Uterus (tissue), 4 donors: ENCODE data around the gene KCNK2. TPM values are rescaled to one million over a fixed set of nuclear protein-coding genes. Genes with fewer than 3 reads are reported as not detected.

ENCODE experiments used
- DNase-seq, 2 donors: peaks; one replicate each; pipeline ENCODE4 v3.0.0-alpha.2; 2019 to 2020
- H3K27ac ChIP-seq, 2 donors: fragments of 200-600 bp; sonication (generic); 1 replicate in 1 of 2; 2 replicates in 1 of 2; pipeline ENCODE4 v1.5.1; 2016 to 2018
- H3K27me3 ChIP-seq, 2 donors: fragments of 200-600 bp; sonication (generic); one replicate each; pipeline ENCODE4 v1.5.1; 2018 to 2019; ENCODE audit warnings: control low read depth in 1 of 2
- H3K36me3 ChIP-seq, 2 donors: fragments of 200-600 bp; sonication (generic); one replicate each; pipeline ENCODE4 v1.5.1; 2019; ENCODE audit warnings: control low read depth in 1 of 2
- H3K4me1 ChIP-seq, 2 donors: fragments of 200-600 bp; sonication (generic); one replicate each; pipeline ENCODE4 v1.5.1; 2018 to 2019; ENCODE audit warnings: control low read depth in 1 of 2
- H3K4me3 ChIP-seq, 2 donors: fragments of 200-600 bp; sonication (generic); 1 replicate in 1 of 2; 2 replicates in 1 of 2; pipeline ENCODE4 v1.5.1; 2018 to 2019; ENCODE audit warnings: mild to moderate bottlenecking in 1 of 2
- H3K9me3 ChIP-seq, 2 donors: fragments of 200-600 bp; sonication (generic); one replicate each; pipeline ENCODE4 v1.5.1; 2019; ENCODE audit warnings: control low read depth in 1 of 2
- POLR2A ChIP-seq, 2 donors: fragments of 450-650 bp; IDR thresholded peaks; one replicate each; pipeline ENCODE4 v1.6.1; 2016; ENCODE audit warnings: antibody characterized with exemption in 2 of 2, mild to moderate bottlenecking in 1 of 2, moderate library complexity in 1 of 2
- intact Hi-C: fragments of 100-400 bp; cut with DNase I; formaldehyde crosslinking; loops from one replicate; pipeline ENCODE4 v1.15.1; 2023; ENCODE audit warnings: low total_unique reads
- total RNA-seq, 4 donors: library from RNA; depleted of rRNA in 3 of 4; stranded (reverse); fragments of >200 nt in 3 of 4; gene quantifications; one replicate each; pipeline versions ENCODE4 v1.1.0 to v1.2.4, GENCODE V29; 2014 to 2023
- TF ChIP-seq, protein P1 (sequence below), 4 experiments: fragments of 200-600 bp in 2 of 4; fragments of 450-650 bp in 2 of 4; sonication (generic) in 2 of 4; IDR thresholded peaks; one replicate each; pipeline ENCODE4 v1.5.1; 2016 to 2019; ENCODE audit warnings: antibody characterized with exemption in 4 of 4, mild to moderate bottlenecking in 2 of 4, moderate library complexity in 1 of 4
- donor health status: DM: yes; HTN: yes; CAD: no.

KCNK2 gene
- total RNA-seq, 4 donors from 2014 or later: 3.0 to 3.8 TPM; not detected in 2

DNA sequence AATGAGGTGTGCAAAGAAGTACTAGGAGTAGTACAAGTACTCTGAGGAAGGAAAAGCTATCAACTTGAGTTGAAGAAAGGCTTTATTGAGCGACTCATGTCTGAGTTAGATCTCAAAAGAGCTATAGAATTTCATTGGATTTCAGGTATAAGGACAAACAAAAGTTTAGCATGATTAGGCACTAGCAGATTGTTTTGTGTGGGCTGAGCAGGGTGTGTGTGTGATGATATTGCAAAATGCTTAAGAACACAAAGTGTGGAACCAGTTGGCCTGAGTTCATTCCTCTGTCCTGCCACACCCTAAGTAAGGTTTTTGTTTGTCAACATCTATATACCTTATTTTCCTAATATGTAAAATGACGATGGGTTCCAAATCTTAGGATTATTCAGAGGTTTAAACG lies 158.9 kb downstream of the KCNK2 start:
- no peak overlapping the region for H3K4me3 ChIP-seq
- H3K9me3 ChIP-seq: peaks cover 0 to 2% of the 10 kb centered on the region in 2 donors
- no peak for DNase-seq
- no peaks in the 10 kb centered on the region for H3K4me1 ChIP-seq
- intact Hi-C loops: no loop called here
- no peak overlapping the region for H3K27ac ChIP-seq
- no peaks in the 10 kb centered on the region for H3K27me3 ChIP-seq
- TF ChIP-seq, protein P1, sequence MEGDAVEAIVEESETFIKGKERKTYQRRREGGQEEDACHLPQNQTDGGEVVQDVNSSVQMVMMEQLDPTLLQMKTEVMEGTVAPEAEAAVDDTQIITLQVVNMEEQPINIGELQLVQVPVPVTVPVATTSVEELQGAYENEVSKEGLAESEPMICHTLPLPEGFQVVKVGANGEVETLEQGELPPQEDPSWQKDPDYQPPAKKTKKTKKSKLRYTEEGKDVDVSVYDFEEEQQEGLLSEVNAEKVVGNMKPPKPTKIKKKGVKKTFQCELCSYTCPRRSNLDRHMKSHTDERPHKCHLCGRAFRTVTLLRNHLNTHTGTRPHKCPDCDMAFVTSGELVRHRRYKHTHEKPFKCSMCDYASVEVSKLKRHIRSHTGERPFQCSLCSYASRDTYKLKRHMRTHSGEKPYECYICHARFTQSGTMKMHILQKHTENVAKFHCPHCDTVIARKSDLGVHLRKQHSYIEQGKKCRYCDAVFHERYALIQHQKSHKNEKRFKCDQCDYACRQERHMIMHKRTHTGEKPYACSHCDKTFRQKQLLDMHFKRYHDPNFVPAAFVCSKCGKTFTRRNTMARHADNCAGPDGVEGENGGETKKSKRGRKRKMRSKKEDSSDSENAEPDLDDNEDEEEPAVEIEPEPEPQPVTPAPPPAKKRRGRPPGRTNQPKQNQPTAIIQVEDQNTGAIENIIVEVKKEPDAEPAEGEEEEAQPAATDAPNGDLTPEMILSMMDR (IDR thresholded peaks at IDR 0.05): no peak
- no peak for TF ChIP-seq POLR2A (IDR thresholded peaks at IDR 0.05)
- H3K36me3 ChIP-seq: no peaks in the 10 kb centered on the region

DNA sequence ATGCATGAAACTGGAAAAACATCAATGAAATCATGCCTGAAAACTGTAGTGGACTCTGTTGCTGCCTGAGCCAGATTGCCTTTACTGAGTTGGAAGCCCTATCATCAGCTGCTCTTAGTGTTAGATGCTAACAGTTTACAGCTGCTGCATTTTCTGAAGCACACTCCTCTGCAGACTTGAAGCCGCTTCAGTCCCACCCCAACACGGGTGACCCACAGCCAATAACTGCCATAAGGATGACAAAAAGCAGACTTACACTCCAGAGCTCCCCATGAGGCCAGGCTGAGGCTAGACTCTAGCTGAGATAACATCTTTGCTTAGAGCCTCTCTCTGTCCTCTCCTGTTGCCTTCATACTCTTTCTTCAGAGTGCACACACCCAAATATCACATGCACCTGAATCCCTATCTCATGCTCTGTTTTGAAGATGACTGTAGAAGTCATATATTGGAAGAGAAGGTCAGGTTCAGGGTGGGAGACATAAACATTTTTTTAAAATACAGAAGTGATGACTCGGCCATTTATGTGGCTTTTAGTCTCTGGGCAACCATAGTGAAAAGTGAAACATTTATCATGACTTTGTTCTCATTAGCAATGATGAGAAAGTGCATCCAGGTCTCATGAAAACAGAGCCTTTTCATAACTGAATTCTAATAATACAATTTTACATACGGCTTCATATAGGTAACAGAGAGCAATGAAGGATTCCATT lies 161.0 kb downstream of the KCNK2 start:
- intact Hi-C loops: no loop called here
- DNase-seq: no peak
- Histone ChIP-seq H3K36me3 (no peaks in the 10 kb centered on the region), H3K4me3 (no peak overlapping the region), H3K27ac (no peak overlapping the region), H3K27me3 (no peaks in the 10 kb centered on the region), H3K4me1 (no peaks in the 10 kb centered on the region), H3K9me3 (peaks cover 0 to 2% of the 10 kb centered on the region in 2 donors)
- TF ChIP-seq, protein P1 (IDR thresholded peaks at IDR 0.05): no peak
- TF ChIP-seq POLR2A (IDR thresholded peaks at IDR 0.05): no peak

DNA sequence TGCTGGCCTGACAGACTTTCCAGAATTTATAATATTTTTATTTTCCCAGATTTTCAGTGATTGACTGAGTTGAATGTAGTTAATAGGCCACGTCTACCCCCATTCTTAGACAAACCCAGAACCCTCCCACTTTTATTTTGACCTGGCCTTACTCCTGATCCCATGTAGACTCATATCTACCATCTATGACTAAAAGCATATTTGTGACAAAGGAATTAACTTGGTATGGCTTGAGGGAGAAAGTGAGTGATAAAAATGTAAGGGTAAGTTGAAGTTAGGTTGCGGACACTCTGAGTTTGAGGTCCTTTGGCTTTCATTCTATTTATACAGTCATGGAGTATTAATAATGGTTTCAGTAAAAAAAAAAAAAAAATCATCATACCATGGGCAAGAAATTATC lies 168.4 kb downstream of the KCNK2 start:
- Histone ChIP-seq H3K4me3 (no peak overlapping the region), H3K27ac (no peak overlapping the region), H3K27me3 (no peaks in the 10 kb centered on the region), H3K36me3 (no peaks in the 10 kb centered on the region), H3K9me3 (no peaks in the 10 kb centered on the region), H3K4me1 (no peaks in the 10 kb centered on the region)
- TF ChIP-seq, protein P1 (IDR thresholded peaks at IDR 0.05): no peak
- no peak for TF ChIP-seq POLR2A (IDR thresholded peaks at IDR 0.05)
- DNase-seq: no peak
- intact Hi-C loops: no loop called here

DNA sequence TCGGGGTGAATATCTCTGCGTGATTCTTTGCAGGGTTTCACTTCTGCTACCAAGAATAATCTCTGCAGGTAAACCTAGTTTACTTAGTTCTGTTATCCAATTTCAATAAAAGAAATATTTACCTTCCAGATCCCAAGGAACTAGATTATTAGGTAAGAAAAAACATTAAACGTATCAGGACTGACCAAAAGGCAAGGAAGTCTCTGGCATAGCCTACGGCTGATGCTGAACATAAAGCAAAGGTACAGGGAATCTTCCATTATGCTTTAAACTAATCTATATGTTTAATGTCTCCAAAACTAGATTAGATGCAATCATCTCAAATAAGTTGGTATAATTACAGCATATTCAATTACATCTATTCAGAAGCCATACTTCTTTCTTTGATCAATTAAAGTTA lies 168.9 kb downstream of the KCNK2 start:
- Histone ChIP-seq H3K27me3 (no peaks in the 10 kb centered on the region), H3K36me3 (no peaks in the 10 kb centered on the region), H3K4me1 (no peaks in the 10 kb centered on the region), H3K27ac (no peak overlapping the region), H3K9me3 (no peaks in the 10 kb centered on the region), H3K4me3 (no peak overlapping the region)
- intact Hi-C loops: no loop called here
- DNase-seq: no peak
- TF ChIP-seq, protein P1 (IDR thresholded peaks at IDR 0.05): no peak
- no peak for TF ChIP-seq POLR2A (IDR thresholded peaks at IDR 0.05)

DNA sequence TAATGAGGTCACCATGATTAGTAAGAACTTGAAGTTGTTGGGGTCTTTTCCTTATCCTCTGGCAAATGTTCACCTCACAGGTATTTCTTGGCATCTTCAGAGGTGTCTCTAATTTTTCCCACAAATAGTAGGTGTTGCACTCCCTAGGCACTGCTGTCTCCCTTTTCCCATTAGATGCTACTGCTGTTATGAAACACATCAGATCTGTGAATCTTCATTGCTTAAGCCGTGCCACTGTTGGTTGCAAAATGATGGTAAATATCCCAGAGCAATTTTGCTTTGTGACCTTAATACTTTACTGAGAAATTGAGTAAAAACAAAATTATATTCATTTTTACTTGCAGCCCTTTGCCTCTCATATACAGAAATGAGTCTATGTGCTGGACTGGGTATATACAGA lies 169.6 kb downstream of the KCNK2 start:
- Histone ChIP-seq H3K4me3 (no peak overlapping the region), H3K36me3 (no peaks in the 10 kb centered on the region), H3K4me1 (no peaks in the 10 kb centered on the region), H3K27ac (no peak overlapping the region), H3K27me3 (no peaks in the 10 kb centered on the region), H3K9me3 (no peaks in the 10 kb centered on the region)
- no peak for TF ChIP-seq POLR2A (IDR thresholded peaks at IDR 0.05)
- TF ChIP-seq, protein P1 (IDR thresholded peaks at IDR 0.05): no peak
- intact Hi-C loops: no loop called here
- DNase-seq: no peak
